A549 (cell line): ENCODE data around the gene BCDIN3D.

Experiments
- CEBPB ChIP-seq, 2 experiments: fragments of >200 bp in 1 of 2; sonication (Bioruptor Twin) in 1 of 2; formaldehyde crosslinking in 1 of 2; IDR thresholded peaks; 2 replicates each; pipeline ENCODE4 v1.6.1; 2012 to 2016
- JUNB ChIP-seq: fragments of >200 bp; sonication (Bioruptor Twin); formaldehyde crosslinking; IDR thresholded peaks from 2 replicates; pipeline ENCODE4 v1.6.1; 2016
- KDM1A ChIP-seq: fragments of 200-600 bp; sonication (generic); IDR thresholded peaks from 2 replicates; pipeline ENCODE4 v1.6.1; 2016; ENCODE audit warnings: low read depth, mild to moderate bottlenecking
- MAFK ChIP-seq: fragments of 450-650 bp; IDR thresholded peaks from 2 replicates; pipeline ENCODE4 v1.6.1; 2014; ENCODE audit not compliant: partially characterized antibody
- NR3C1 ChIP-seq: fragments of >200 bp; sonication (Bioruptor Twin); formaldehyde crosslinking; IDR thresholded peaks from 3 replicates; pipeline ENCODE4 v1.6.1; 2017
- POLR2A ChIP-seq: IDR thresholded peaks from 2 replicates; pipeline ENCODE4 v1.6.1; 2012; ENCODE audit warnings: mild to moderate bottlenecking, low read length
- POLR2AphosphoS2 ChIP-seq: conservative IDR thresholded peaks from 2 replicates; pipeline ENCODE4 v1.6.1; 2012; ENCODE audit warnings: low read length, improper control_type of control experiment, inconsistent platforms
- RAD21 ChIP-seq, 2 experiments: fragments of >200 bp in 1 of 2; sonication (Bioruptor Twin) in 1 of 2; formaldehyde crosslinking in 1 of 2; IDR thresholded peaks in 1 of 2; conservative IDR thresholded peaks in 1 of 2; 2 replicates in 1 of 2; 3 replicates in 1 of 2; pipeline ENCODE4 v1.6.1; 2012 to 2018; ENCODE audit warnings: inconsistent platforms in 1 of 2
- RCOR1 ChIP-seq: fragments of 150-350 bp; IDR thresholded peaks from 2 replicates; pipeline ENCODE4 v1.6.1; 2014; ENCODE audit warnings: antibody characterized with exemption, low read length, low read depth
- ZC3H11A ChIP-seq: fragments of 450-650 bp; IDR thresholded peaks from 2 replicates; pipeline ENCODE4 v1.6.1; 2014; ENCODE audit warnings: antibody characterized with exemption, mild to moderate bottlenecking
- TF ChIP-seq, protein P1 (sequence below): fragments of >200 bp; sonication (Bioruptor Twin); formaldehyde crosslinking; IDR thresholded peaks from 3 replicates; pipeline ENCODE4 v1.5.1; 2016
- TF ChIP-seq, protein P2 (sequence below): fragments of >200 bp; sonication (Bioruptor Twin); formaldehyde crosslinking; IDR thresholded peaks from 3 replicates; pipeline ENCODE4 v1.6.1; 2016

DNA sequence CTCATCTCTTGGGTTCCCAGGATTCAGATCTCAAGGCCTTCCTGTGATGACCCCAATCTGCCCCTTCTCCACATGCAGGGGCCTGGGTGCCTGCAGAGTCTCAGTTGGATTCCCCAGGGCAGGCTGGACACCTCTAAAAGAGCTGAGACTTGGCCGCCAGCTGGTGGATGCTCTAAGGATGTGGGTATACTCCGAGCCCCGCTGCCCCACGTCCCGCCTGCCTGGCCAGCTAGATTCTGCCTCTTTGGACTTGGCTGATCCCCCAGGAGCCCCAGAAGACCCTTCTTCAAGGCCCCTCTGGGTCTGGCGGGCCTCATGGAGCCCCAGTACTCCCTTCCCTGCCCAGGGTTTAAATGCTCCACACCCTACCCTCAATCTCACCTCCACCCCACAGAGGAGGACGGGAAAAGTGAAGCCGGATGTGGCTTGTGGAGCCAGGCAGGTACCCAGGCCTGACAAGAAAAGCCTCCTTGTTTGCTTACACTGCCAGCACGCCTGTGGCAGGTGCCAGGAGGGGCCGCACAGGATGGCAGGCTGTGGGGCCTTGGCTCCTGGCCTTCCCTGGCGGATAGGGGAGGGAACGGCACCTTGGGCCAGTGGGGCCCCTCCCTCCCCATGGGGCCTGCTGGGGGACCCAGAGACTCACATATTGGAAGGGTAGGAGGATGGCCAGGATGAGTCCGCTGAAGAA is 45.7 kb upstream of the BCDIN3D start:
- TF ChIP-seq, protein P1, sequence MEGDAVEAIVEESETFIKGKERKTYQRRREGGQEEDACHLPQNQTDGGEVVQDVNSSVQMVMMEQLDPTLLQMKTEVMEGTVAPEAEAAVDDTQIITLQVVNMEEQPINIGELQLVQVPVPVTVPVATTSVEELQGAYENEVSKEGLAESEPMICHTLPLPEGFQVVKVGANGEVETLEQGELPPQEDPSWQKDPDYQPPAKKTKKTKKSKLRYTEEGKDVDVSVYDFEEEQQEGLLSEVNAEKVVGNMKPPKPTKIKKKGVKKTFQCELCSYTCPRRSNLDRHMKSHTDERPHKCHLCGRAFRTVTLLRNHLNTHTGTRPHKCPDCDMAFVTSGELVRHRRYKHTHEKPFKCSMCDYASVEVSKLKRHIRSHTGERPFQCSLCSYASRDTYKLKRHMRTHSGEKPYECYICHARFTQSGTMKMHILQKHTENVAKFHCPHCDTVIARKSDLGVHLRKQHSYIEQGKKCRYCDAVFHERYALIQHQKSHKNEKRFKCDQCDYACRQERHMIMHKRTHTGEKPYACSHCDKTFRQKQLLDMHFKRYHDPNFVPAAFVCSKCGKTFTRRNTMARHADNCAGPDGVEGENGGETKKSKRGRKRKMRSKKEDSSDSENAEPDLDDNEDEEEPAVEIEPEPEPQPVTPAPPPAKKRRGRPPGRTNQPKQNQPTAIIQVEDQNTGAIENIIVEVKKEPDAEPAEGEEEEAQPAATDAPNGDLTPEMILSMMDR: no peak
- TF ChIP-seq POLR2A (no peak), CEBPB (IDR thresholded peaks at IDR 0.05) (no peak), MAFK (no peak), NR3C1 (no peak), KDM1A (no peak), JUNB (no peak), POLR2AphosphoS2 (no peak), ZC3H11A (no peak), RAD21 (conservative IDR thresholded peaks at IDR 0.05 in 1 of 2, IDR thresholded peaks at IDR 0.05 in 1 of 2) (no peak), RCOR1 (no peak)
- TF ChIP-seq, protein P2, sequence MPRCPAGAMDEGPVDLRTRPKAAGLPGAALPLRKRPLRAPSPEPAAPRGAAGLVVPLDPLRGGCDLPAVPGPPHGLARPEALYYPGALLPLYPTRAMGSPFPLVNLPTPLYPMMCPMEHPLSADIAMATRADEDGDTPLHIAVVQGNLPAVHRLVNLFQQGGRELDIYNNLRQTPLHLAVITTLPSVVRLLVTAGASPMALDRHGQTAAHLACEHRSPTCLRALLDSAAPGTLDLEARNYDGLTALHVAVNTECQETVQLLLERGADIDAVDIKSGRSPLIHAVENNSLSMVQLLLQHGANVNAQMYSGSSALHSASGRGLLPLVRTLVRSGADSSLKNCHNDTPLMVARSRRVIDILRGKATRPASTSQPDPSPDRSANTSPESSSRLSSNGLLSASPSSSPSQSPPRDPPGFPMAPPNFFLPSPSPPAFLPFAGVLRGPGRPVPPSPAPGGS: no peak
